Common myeloid progenitor, CD34-positive (primary cell): Measurements from ENCODE around the gene PCDHGB3.
"Not testable (repeated sequence)": the region's sequence is repeated elsewhere in the genome, so short reads cannot be mapped to it uniquely, and the experiment has no call there.

Experiments
- CTCF ChIA-PET: fragments of 350-600 bp; sonication (Branson Sonifier 250); formaldehyde crosslinking; loops from one replicate; lab custom pipeline; 2021; ENCODE audit warnings: antibody characterized with exemption; lab: Charles Lee
- POLR2A ChIA-PET: fragments of 350-600 bp; sonication (Branson Sonifier 250); formaldehyde crosslinking; loops from one replicate; lab custom pipeline; 2021; ENCODE audit warnings: antibody characterized with exemption; lab: Charles Lee
- DNase-seq, 3 donors: peaks; one replicate each; pipeline versions ENCODE4 v3.0.0 to v3.0.0-alpha.2; 2013
- H3K27ac ChIP-seq, 2 experiments: 1 replicate in 1 of 2; 2 replicates in 1 of 2; pipeline ENCODE4 v1.7.0; 2013; ENCODE audit warnings: inconsistent platforms in 2 of 2, low read length in 2 of 2, mild to moderate bottlenecking in 2 of 2, low read depth in 1 of 2, moderate library complexity in 1 of 2; ENCODE audit not compliant: severe bottlenecking in 2 of 2, insufficient read depth in 1 of 2, poor library complexity in 1 of 2
- H3K27me3 ChIP-seq, 5 experiments: replicated peaks in 2 of 5; 1 replicate in 3 of 5; 2 replicates in 2 of 5; pipeline versions ENCODE4 v1.6.1 to v1.7.0; 2013; ENCODE audit warnings: low read length in 4 of 5, mild to moderate bottlenecking in 2 of 5, moderate library complexity in 2 of 5, inconsistent platforms in 1 of 5; ENCODE audit not compliant: insufficient read depth in 5 of 5, control insufficient read depth in 4 of 5
- H3K36me3 ChIP-seq, 4 experiments: 1 replicate in 2 of 4; 2 replicates in 2 of 4; pipeline versions ENCODE4 v1.6.1 to v1.7.0; 2013; ENCODE audit warnings: low read length in 3 of 4, control low read depth in 1 of 4, mild to moderate bottlenecking in 1 of 4; ENCODE audit not compliant: control insufficient read depth in 4 of 4, insufficient read depth in 4 of 4
- H3K4me1 ChIP-seq, 4 experiments: 1 replicate in 3 of 4; 2 replicates in 1 of 4; pipeline versions ENCODE4 v1.6.1 to v1.7.1; 2013; ENCODE audit warnings: low read length in 3 of 4, mild to moderate bottlenecking in 3 of 4, control low read depth in 1 of 4, inconsistent platforms in 1 of 4, moderate library complexity in 1 of 4; ENCODE audit not compliant: control insufficient read depth in 4 of 4, insufficient read depth in 4 of 4; ENCODE audit errors: control extremely low read depth in 1 of 4
- H3K4me3 ChIP-seq, 7 experiments: 1 replicate in 4 of 7; 2 replicates in 3 of 7; pipeline versions ENCODE4 v1.5.1 to v1.7.0; 2013; ENCODE audit warnings: mild to moderate bottlenecking in 7 of 7, low read length in 6 of 7, moderate library complexity in 6 of 7, inconsistent platforms in 2 of 7, low read depth in 2 of 7, control low read depth in 1 of 7; ENCODE audit not compliant: insufficient read depth in 4 of 7, control insufficient read depth in 1 of 7; ENCODE audit errors: extremely low read depth in 1 of 7
- H3K9me3 ChIP-seq, 5 experiments: 1 replicate in 4 of 5; 2 replicates in 1 of 5; pipeline versions ENCODE4 v1.6.1 to v1.7.1; 2013; ENCODE audit warnings: low read length in 4 of 5, mild to moderate bottlenecking in 2 of 5, inconsistent platforms in 1 of 5, low read depth in 1 of 5, moderate library complexity in 1 of 5; ENCODE audit not compliant: control insufficient read depth in 4 of 5, insufficient read depth in 2 of 5; ENCODE audit errors: control extremely low read depth in 1 of 5
- WGBS: methylation state at CpG from one replicate; pipeline ENCODE4 v1.1.5; 2013; ENCODE audit not compliant: insufficient coverage; 5-methylcytosine and 5-hydroxymethylcytosine counted together

Gene PCDHGB3

GRCh38 chr5:141371572-141372475, 1.8 kb downstream of the PCDHGB3 start:
- Histone ChIP-seq H3K36me3 (peaks cover 0 to 5% (median 0%) of the 10 kb centered on the region in 4 experiments), H3K9me3 (peaks cover 11 to 70% (median 57%) of the 10 kb centered on the region in 5 experiments), H3K27ac (no peak overlapping the region), H3K4me3 (no peak overlapping the region), H3K4me1 (peaks cover 0 to 6% (median under 1%) of the 10 kb centered on the region in 4 experiments), H3K27me3 (peaks cover 9 to 81% (median 22%) of the 10 kb centered on the region in 5 experiments)
- no peak for DNase-seq
- POLR2A ChIA-PET = no interaction called here
- 30% methylated on average over 69 of the region's 69 CpGs for WGBS
- CTCF ChIA-PET = interaction anchor here (0.8 to 3.1 kb wide), 6 partner anchors 9 to 186 kb away, joined by 3 to 17 read pairs (median 10); partner anchors contain the start of genes PCDHGB2, PCDHGB5 and PCDHGB6

- peaks cover 11 to 79% (median 62%) of the 10 kb centered on the region in 5 experiments for H3K9me3 ChIP-seq
- H3K27me3 ChIP-seq = peaks cover 9 to 84% (median 24%) of the 10 kb centered on the region in 5 experiments
- H3K27ac ChIP-seq = no peak within 1 kb of the TSS
- peak within 1 kb of the TSS in 3 of 7 experiments; percentile 12 to 35 (median 12) for H3K4me3 ChIP-seq
- peaks cover 0 to 6% (median under 1%) of the 10 kb centered on the region in 4 experiments for H3K4me1 ChIP-seq
- POLR2A ChIA-PET = no interaction called here
- peak in 2 of 3 donors; percentile 30 to 44 for DNase-seq
- CTCF ChIA-PET = interaction anchor here (0.7 to 1.0 kb wide), 3 partner anchors 10 to 17 kb away, joined by 3 to 5 read pairs (median 3); partner anchors contain the start of genes PCDHGA5 and PCDHGB2
- peaks cover 0 to 5% (median 0%) of the 10 kb centered on the region in 4 experiments for H3K36me3 ChIP-seq
- WGBS = 19% methylated on average over 25 of the region's 27 CpGs
Measured at GRCh38 chr5:141373673-141374317, 3.8 kb downstream of the PCDHGB3 start, which contains the start of gene PCDHGA6. PCDHGA6 (plus strand) TSS chr5:141373891; CDS start chr5:141374084, 193 bp downstream.

- no peak overlapping the region for H3K27ac ChIP-seq
- peaks cover 0 to 6% (median under 1%) of the 10 kb centered on the region in 4 experiments for H3K4me1 ChIP-seq
- ChIA-PET POLR2A (no interaction called here), CTCF (interaction anchor here (0.7 to 1.0 kb wide), 2 partner anchors 11 to 14 kb away, joined by 3 to 5 read pairs; partner anchors contain the start of genes PCDHGA5 and PCDHGB2)
- peaks cover 9 to 78% (median 22%) of the 10 kb centered on the region in 5 experiments for H3K27me3 ChIP-seq
- no peak overlapping the region for H3K4me3 ChIP-seq
- peaks cover 0 to 5% (median 0%) of the 10 kb centered on the region in 4 experiments for H3K36me3 ChIP-seq
- peaks cover 13 to 80% (median 64%) of the 10 kb centered on the region in 5 experiments for H3K9me3 ChIP-seq
- 55% methylated on average over 12 of the region's 14 CpGs for WGBS
- DNase-seq = no peak
Measured at GRCh38 chr5:141374627-141375026, 4.6 kb downstream of the PCDHGB3 start.

GRCh38 chr5:141375444-141376155, 5.6 kb downstream of the PCDHGB3 start:
- 38% methylated on average over 17 of the region's 48 CpGs for WGBS
- H3K4me1 ChIP-seq, H3K27ac ChIP-seq, H3K36me3 ChIP-seq, DNase-seq, H3K4me3 ChIP-seq, POLR2A ChIA-PET: not testable (repeated sequence)
- CTCF ChIA-PET = interaction anchor here (0.6 kb wide), 1 partner anchor 764 kb away, joined by 3 read pairs; no protein-coding TSS in a partner anchor
- H3K9me3 ChIP-seq = peaks cover 13 to 77% (median 62%) of the 10 kb centered on the region in 5 experiments
- H3K27me3 ChIP-seq = peaks cover 9 to 71% (median 19%) of the 10 kb centered on the region in 5 experiments

GRCh38 chr5:141382469-141383294, 12.6 kb downstream of the PCDHGB3 start, which contains the start of gene PCDHGA7:
PCDHGA7 (plus strand) TSS chr5:141382742; CDS start chr5:141382900, 158 bp downstream.
- 6% methylated on average over 31 of the region's 37 CpGs for WGBS
- Histone ChIP-seq H3K27ac (no peak within 1 kb of the TSS), H3K4me3 (peak within 1 kb of the TSS in 6 of 7 experiments; percentile 16 to 63 (median 51)), H3K9me3 (peaks cover 3 to 62% (median 39%) of the 10 kb centered on the region in 5 experiments), H3K27me3 (peaks cover 6 to 57% (median 28%) of the 10 kb centered on the region in 5 experiments), H3K4me1 (no peaks in the 10 kb centered on the region), H3K36me3 (no peaks in the 10 kb centered on the region)
- CTCF ChIA-PET = interaction anchor here (0.7 to 1.5 kb wide), 4 partner anchors 14 to 181 kb away, joined by 3 to 5 read pairs (median 4); partner anchors contain the start of gene TAF7
- peak in 2 of 3 donors; percentile 54 to 58 for DNase-seq
- POLR2A ChIA-PET = no interaction called here
